Measurements from ENCODE around the gene GALR3.

The GALR3 gene

GRCh38 chr22:37824674-37825641 lies 1.8 kb downstream of the GALR3 start:
- no peak for DNase-seq

GRCh38 chr22:37827056-37827455 lies 3.9 kb downstream of the GALR3 start:
- DNase-seq, result no peak

- DNase-seq, result no peak
Measured at GRCh38 chr22:37830093-37830842, 7.1 kb downstream of the GALR3 start.

GRCh38 chr22:37831472-37831871 lies 8.3 kb downstream of the GALR3 start:
- no peak for DNase-seq

- DNase-seq, result no peak
Measured at GRCh38 chr22:37832022-37832857, 9.1 kb downstream of the GALR3 start.

- DNase-seq, result no peak
Measured at GRCh38 chr22:37842015-37842793, 19.0 kb downstream of the GALR3 start.

GRCh38 chr22:37843741-37844089 lies 20.5 kb downstream of the GALR3 start:
- no peak for DNase-seq

GRCh38 chr22:37844904-37845329 lies 21.7 kb downstream of the GALR3 start:
- DNase-seq, result no peak

GRCh38 chr22:37846433-37846832 lies 23.3 kb downstream of the GALR3 start:
- no peak for DNase-seq

- DNase-seq, result no peak
Measured at GRCh38 chr22:37848587-37849088, 25.5 kb downstream of the GALR3 start.

- peak; percentile 41 for DNase-seq
Measured at GRCh38 chr22:37849089-37849751, 26.0 kb downstream of the GALR3 start, which contains the start of gene EIF3L. TSS of gene EIF3L (plus strand) at chr22:37849419. CDS start at chr22:37849450, 31 bp downstream.

GRCh38 chr22:37850801-37851200 lies 27.6 kb downstream of the GALR3 start:
- no peak for DNase-seq

- no peak for DNase-seq
Measured at GRCh38 chr22:37852418-37852817, 29.2 kb downstream of the GALR3 start.

GRCh38 chr22:37854946-37855345 lies 31.8 kb downstream of the GALR3 start:
- no peak for DNase-seq

GRCh38 chr22:37855462-37855861 lies 32.3 kb downstream of the GALR3 start:
- DNase-seq, result no peak

- no peak for DNase-seq
Measured at GRCh38 chr22:37860796-37861421, 37.7 kb downstream of the GALR3 start.

GRCh38 chr22:37862570-37863325 lies 39.6 kb downstream of the GALR3 start:
- DNase-seq, result no peak

- DNase-seq, result no peak
Measured at GRCh38 chr22:37865510-37865909, 42.3 kb downstream of the GALR3 start.

GRCh38 chr22:37870273-37870672 lies 47.1 kb downstream of the GALR3 start:
- DNase-seq, result no peak
